GM21367 (cell line): Measurements from ENCODE around the gene TMBIM6.

Experiments used
- ATAC-seq: cut with Tn5 transposase; IDR thresholded peaks from one replicate; pipeline ENCODE4 v1.9.1; 2021; ENCODE audit not compliant: unreplicated experiment

Gene TMBIM6

GRCh38 chr12:49796606-49797448 is 55.5 kb downstream of the TMBIM6 start:
- ATAC-seq = no peak

GRCh38 chr12:49797449-49797776 is 56.1 kb downstream of the TMBIM6 start:
- no peak for ATAC-seq

- no peak for ATAC-seq
Measured at GRCh38 chr12:49798248-49798647, 56.9 kb downstream of the TMBIM6 start.

GRCh38 chr12:49798934-49799333 is 57.6 kb downstream of the TMBIM6 start:
- ATAC-seq = no peak

GRCh38 chr12:49800421-49801140 is 59.2 kb downstream of the TMBIM6 start:
- ATAC-seq = no peak

DNA sequence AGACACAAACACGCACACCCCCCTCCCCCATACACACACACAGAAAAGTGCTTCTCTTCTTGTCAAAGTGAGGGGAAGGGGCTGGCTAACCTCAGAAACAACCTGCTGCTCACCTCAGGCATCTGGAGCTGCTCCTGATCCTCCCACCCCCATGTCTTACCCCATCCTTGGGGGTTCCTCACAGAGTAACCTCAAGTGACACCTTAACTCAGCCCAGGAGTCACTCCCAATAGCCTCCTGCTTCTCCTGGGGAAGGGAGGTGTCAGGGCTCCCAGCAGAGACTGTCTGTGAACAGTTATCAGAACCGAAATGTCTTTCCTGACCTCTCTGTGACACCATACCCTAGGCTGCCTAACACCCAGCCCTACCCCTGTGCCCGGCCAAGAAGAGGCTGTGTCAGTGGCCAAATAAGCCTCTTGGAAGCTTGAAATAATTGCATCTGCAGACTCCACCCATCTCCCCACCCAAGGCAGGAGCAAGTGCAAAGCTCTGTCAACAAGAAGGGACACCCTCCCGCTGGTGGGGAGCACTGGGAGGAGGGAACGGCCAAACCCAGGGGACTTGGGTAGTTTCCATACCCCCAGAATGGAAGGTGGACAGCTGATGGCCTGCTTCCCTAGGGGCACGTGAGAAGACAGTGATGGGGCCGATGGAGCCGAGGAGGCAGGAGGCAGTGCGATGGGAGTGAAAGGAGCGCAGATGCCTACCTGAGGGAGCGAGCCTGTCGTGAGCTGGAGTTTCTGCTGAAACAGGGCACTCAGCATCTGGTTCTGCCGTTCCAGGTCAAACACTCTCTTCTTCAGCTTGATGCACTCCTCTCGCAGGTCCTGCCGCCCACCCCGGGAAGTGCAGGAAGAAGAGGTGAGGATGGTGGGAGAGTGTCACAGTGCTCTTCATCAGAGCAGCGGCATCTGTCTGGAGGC is 60.0 kb downstream of the TMBIM6 start:
- ATAC-seq = no peak

DNA sequence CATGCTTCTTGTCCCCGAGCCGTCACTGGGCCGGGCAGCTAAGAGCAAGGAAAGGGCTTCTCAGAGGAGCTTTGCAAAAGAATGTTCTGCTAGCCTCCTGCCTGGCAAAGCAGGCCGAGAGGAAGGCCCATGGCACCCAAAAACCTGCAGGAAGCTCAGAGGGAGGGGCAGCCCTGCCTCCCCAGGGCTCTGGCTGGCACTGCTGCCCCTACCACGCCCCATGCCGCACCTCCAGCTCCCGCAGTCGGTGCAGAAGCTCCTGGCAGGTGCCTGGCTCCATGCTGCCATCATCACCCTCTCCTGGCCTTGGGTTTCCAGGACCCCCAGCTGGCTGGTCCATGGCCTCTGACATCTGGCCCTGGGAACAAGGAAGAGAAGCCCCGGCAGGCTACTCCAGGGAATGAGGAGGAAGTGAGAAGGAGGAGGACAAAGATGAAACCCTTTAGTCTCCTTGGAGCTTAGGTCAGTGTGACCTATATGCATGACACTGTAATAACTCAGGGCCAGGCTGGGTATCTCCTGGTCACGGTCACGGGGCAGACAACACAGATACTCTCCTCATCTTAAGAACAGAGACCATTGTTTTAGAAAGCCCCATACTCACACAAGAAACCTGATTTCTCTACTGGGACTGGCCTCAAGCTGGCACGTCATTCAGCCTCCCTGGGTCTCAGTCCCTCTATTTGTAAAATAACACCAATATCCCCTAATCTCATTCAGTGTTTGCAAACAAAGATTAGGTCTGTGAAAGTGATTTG is 62.5 kb downstream of the TMBIM6 start:
- ATAC-seq = no peak

GRCh38 chr12:49804821-49805220 is 63.5 kb downstream of the TMBIM6 start:
- ATAC-seq = no peak

DNA sequence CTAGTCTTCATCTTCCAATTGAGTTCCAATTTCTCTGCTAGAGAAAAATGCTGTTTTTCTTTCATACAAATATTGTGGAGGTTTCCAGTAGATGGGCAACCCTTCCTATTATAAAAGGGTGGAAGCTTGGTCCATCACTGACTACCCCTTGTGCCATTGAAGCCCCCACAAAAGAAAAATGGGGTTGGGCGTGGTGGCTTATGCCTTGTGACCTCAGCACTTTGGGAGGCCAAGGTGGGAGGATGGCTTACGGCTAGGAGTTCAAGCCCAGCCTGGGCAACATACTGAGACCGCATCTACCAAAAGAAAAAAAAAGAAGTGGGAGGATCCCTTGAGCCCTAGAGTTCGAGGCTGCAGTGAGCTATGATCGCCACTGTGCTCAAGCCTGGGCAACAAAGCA is 64.1 kb downstream of the TMBIM6 start:
- no peak for ATAC-seq

DNA sequence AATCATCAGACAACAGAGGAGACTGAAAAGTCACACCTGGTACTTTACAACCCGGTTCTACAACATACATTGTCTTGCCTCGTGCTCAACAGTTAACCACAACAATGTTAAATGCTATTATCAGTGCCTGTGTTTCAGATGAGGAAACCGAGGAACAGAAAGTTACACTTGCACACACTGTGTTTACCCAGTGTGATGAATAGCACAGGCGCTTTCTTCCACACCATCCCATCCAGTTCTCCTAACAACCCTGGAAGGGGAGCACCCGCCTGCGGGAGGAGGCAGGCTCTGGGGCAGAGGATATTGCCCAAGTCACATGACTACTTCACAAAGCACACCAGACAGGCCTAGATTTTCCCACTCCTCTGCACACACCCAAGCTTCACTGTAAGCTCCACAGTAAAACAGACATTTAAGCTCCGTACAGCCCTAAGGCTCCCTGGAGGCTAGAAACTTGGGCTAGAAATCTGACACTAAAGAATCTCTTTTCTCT is 65.0 kb downstream of the TMBIM6 start:
- no peak for ATAC-seq

DNA sequence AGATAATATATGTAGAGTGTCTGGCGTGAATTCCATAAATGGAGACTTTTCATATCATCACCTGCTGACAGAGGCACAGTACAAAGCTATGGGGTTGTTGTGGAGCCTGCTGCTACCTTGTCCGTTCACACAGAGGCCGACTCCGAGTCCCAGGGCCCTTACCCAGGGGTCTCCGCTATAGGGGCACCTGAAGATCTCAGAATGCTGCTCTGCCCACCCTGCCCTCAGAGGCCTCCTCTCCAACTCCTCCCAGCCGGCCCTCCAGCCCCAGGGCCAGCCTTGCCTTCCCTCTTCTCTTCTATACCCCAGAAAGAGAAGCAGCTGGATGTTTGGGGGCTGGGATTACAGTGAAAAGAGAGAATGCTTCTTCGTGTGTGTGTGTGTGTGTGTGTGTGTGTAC is 65.5 kb downstream of the TMBIM6 start:
- no peak for ATAC-seq

GRCh38 chr12:49807991-49808580 is 66.7 kb downstream of the TMBIM6 start:
- no peak for ATAC-seq

- no peak for ATAC-seq
Measured at GRCh38 chr12:49808686-49809380, 67.5 kb downstream of the TMBIM6 start.

GRCh38 chr12:49809381-49809905 is 68.1 kb downstream of the TMBIM6 start:
- no peak for ATAC-seq

DNA sequence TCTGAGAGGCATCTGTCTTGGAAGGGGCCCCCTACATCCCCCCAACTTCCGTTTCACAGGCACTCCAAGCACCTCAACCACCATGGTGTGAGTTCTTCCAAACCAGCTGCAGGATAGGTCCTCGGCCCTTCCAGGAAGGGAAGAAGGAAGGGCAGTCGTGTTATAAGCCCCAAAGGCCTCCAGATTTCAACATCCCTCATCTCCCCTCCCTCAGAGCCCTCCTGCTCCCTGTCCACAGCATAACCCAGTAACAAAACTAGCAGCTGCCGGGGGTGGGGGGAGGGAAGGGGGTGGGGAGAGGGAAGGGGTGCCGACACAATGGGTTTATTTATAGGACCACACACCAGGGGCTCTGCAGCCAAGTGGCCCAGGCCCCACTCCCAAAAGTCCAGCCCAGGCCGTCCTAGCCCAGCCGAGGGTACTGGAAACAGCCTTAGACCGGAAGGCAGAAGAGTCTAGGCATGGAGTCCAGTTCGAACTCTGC is 68.6 kb downstream of the TMBIM6 start:
- no peak for ATAC-seq

- no peak for ATAC-seq
Measured at GRCh38 chr12:49811136-49811535, 69.8 kb downstream of the TMBIM6 start.

GRCh38 chr12:49811961-49812401 is 70.6 kb downstream of the TMBIM6 start:
- no peak for ATAC-seq

DNA sequence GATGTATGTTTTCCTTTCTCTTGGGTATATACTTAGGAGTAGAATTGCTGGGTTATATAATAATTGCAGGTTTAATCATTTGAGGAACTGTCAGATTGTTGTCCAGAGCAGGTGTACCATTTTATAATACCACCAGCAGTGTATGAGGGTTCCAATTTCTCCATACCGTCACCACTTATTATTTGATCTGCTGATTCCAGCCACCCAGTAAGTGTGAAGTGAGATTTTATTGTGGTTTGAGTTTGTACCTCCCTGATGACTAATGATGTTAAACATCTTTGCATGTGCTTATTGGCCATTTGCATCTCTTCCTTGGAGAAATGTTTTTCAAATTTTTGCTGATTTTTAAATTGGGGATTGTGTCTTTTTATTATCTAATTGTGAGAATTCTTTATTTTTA is 71.8 kb downstream of the TMBIM6 start:
- no peak for ATAC-seq
